Activated naive CD4-positive, alpha-beta T cell treated with anti-CD3 and anti-CD28 coated beads, Interleukin-2, amount 50 U/mL, for 24 hours (primary cell): ENCODE data around the gene EDN1.
"Not testable (repeated sequence)": the region's sequence is repeated elsewhere in the genome, so short reads cannot be mapped to it uniquely, and the experiment has no call there.

Experiments used
- H3K27ac Mint-ChIP-seq: one replicate; pipeline ENCODE4 v1.8.0; 2021; ENCODE audit warnings: mild to moderate bottlenecking, mixed read lengths
- H3K27me3 Mint-ChIP-seq: one replicate; pipeline ENCODE4 v1.8.0; 2021; ENCODE audit warnings: mixed read lengths
- H3K36me3 Mint-ChIP-seq: one replicate; pipeline ENCODE4 v1.8.0; 2021; ENCODE audit warnings: mixed read lengths
- H3K4me1 Mint-ChIP-seq: one replicate; pipeline ENCODE4 v1.8.0; 2021; ENCODE audit warnings: mixed read lengths
- H3K4me3 Mint-ChIP-seq: one replicate; pipeline ENCODE4 v1.8.0; 2021; ENCODE audit warnings: mild to moderate bottlenecking, mixed read lengths
- H3K9me3 Mint-ChIP-seq: one replicate; pipeline ENCODE4 v1.8.0; 2021; ENCODE audit warnings: mixed read lengths

EDN1 gene

GRCh38 chr6:12297363-12298016 is 7.3 kb downstream of the EDN1 start:
- Mint-ChIP-seq H3K27me3 (peaks cover 10% of the 10 kb centered on the region), H3K4me1 (no peaks in the 10 kb centered on the region), H3K27ac (no peak overlapping the region), H3K4me3 (no peak overlapping the region), H3K9me3 (no peaks in the 10 kb centered on the region), H3K36me3 (peaks cover 2% of the 10 kb centered on the region)

- Mint-ChIP-seq H3K9me3 (no peaks in the 10 kb centered on the region), H3K4me3 (no peak overlapping the region), H3K27me3 (peaks cover 3% of the 10 kb centered on the region), H3K36me3 (peaks cover 2% of the 10 kb centered on the region), H3K27ac (no peak overlapping the region), H3K4me1 (no peaks in the 10 kb centered on the region)
Observed at GRCh38 chr6:12298017-12298978, 8.1 kb downstream of the EDN1 start.

DNA sequence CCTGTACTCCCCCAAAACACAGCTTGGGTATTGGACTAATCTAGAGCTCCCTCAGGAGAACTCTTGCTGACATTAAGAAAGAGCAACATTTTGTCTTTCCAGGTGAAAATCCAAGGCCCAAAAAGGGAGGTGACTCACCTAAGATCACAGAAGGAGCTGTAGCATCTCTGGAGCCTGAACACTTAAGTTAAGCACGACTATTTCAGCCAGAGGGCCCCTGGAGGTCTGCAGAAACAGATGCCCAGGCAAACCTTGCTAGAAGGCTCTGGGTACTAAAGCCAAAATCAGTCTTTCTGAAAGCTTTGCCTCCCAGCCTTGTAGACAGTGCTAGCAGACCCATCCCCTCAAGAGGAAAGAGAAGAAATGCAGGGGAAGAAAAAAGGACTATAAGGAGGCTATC is 8.8 kb downstream of the EDN1 start:
- H3K4me3 Mint-ChIP-seq, result no peak overlapping the region
- H3K27ac Mint-ChIP-seq, result no peak overlapping the region
- no peaks in the 10 kb centered on the region for H3K9me3 Mint-ChIP-seq
- peaks cover 1% of the 10 kb centered on the region for H3K27me3 Mint-ChIP-seq
- H3K36me3 Mint-ChIP-seq, result peaks cover 2% of the 10 kb centered on the region
- no peaks in the 10 kb centered on the region for H3K4me1 Mint-ChIP-seq

- Mint-ChIP-seq H3K36me3 (no peaks in the 10 kb centered on the region), H3K9me3 (no peaks in the 10 kb centered on the region), H3K27ac (no peak overlapping the region), H3K4me3 (no peak overlapping the region), H3K4me1 (no peaks in the 10 kb centered on the region), H3K27me3 (peaks cover 4% of the 10 kb centered on the region)
Observed at GRCh38 chr6:12301018-12301417, 10.9 kb downstream of the EDN1 start.

GRCh38 chr6:12304487-12304886 is 14.3 kb downstream of the EDN1 start:
- Mint-ChIP-seq H3K4me3 (no peak overlapping the region), H3K27ac (peak overlapping the region; percentile 12), H3K9me3 (no peaks in the 10 kb centered on the region), H3K36me3 (no peaks in the 10 kb centered on the region), H3K27me3 (peaks cover 6% of the 10 kb centered on the region), H3K4me1 (no peaks in the 10 kb centered on the region)

DNA sequence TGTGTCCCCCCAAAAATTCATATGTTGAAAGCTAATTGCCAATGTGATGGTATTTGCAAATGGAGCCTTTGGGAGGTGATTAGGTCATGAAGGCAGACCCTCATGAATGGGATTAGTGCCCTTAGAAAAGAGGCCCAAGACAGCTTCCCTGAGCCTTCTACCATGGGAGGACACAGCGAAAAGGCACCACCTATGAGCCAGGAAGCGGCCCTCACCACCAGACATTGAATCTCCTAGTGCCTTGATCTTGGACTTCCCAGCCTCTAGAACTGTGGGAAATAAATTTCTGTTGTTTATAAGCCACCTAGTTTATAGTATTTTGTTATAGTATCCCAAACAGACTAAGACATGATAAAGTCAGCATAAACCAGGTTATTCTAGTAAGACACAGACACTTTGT is 18.9 kb downstream of the EDN1 start:
- no peaks in the 10 kb centered on the region for H3K9me3 Mint-ChIP-seq
- H3K27me3 Mint-ChIP-seq, result peaks cover 5% of the 10 kb centered on the region
- H3K4me3 Mint-ChIP-seq, result no peak overlapping the region
- no peaks in the 10 kb centered on the region for H3K4me1 Mint-ChIP-seq
- H3K36me3 Mint-ChIP-seq, result no peaks in the 10 kb centered on the region
- no peak overlapping the region for H3K27ac Mint-ChIP-seq

DNA sequence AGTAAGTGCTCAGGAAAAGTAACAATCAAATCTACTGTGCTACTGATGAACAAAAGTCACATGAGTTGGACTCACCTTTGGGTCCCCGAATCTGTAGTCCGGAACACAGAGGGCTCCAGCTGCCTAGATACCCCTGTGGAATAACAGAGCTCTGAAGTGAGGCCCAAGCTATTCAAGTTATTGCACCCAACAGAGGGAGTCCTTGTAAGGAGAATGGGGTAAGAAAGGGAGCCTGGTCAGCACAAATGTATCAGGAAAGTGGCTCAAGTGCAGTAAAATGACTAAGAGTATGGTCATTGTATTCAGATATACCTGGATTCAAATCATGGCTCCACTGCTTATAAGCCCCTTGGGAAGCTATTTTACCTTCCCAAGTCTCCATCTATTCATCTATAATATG is 20.9 kb downstream of the EDN1 start:
- Mint-ChIP-seq H3K9me3 (no peaks in the 10 kb centered on the region), H3K27me3 (peaks cover 6% of the 10 kb centered on the region), H3K27ac (no peak overlapping the region), H3K36me3 (no peaks in the 10 kb centered on the region), H3K4me1 (no peaks in the 10 kb centered on the region), H3K4me3 (no peak overlapping the region)

DNA sequence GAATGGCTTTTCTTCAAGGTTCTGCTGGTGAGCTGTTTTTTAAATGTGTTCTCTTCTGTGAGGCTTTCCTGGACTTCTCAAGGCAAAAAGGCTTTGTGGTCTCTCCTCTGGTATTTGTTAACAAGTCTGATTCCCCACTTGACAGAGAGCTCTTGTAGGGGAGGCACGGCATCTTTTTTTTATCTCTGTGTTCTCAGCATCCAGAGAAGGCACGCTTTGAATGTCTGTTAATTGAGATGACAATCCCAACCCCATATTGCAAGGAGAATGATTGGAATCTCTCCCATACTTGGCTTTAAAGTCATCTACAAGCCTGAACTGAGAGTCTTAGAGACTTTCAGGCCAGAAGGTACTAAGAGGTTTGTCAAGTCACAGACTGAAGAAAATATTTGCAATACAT is 22.6 kb downstream of the EDN1 start:
- H3K36me3 Mint-ChIP-seq, result no peaks in the 10 kb centered on the region
- H3K27ac Mint-ChIP-seq, result no peak overlapping the region
- H3K27me3 Mint-ChIP-seq, result peaks cover 6% of the 10 kb centered on the region
- no peaks in the 10 kb centered on the region for H3K4me1 Mint-ChIP-seq
- H3K9me3 Mint-ChIP-seq, result no peaks in the 10 kb centered on the region
- no peak overlapping the region for H3K4me3 Mint-ChIP-seq

- H3K4me1 Mint-ChIP-seq, result no peaks in the 10 kb centered on the region
- H3K9me3 Mint-ChIP-seq, result no peaks in the 10 kb centered on the region
- H3K36me3 Mint-ChIP-seq, result no peaks in the 10 kb centered on the region
- peaks cover 5% of the 10 kb centered on the region for H3K27me3 Mint-ChIP-seq
- no peak overlapping the region for H3K27ac Mint-ChIP-seq
- H3K4me3 Mint-ChIP-seq, result no peak overlapping the region
Observed at GRCh38 chr6:12313306-12313991, 23.3 kb downstream of the EDN1 start.

DNA sequence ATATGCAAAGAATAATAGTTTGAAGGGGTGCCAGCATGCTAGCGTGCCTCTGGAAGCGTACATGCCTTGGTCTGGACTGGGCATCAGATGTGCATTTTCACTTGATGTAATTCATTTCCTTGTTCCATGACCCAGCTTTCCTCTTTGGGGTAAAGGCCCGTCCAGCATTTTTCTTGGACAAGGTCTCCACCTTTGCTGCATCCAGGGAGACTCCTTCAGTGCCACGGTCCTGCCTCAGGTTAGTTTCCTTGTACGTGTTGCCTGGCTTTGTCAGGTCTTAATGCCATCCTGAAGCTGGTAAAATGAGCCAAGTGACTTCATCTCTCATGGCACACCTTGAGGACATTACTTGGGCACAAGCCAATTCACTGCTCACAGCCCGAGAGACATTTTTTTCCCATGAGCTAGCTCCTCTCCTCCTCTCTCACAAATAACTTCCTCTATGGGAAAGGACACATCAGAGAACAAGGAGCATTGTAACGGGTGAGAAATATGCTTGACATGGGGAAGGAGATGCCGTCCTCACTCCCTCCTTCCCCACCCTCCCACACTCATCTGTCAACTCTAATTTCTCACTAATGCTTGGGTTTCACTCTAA is 23.9 kb downstream of the EDN1 start:
- Mint-ChIP-seq H3K9me3 (peaks cover 3% of the 10 kb centered on the region), H3K36me3 (no peaks in the 10 kb centered on the region), H3K4me1 (no peaks in the 10 kb centered on the region), H3K27me3 (peaks cover 8% of the 10 kb centered on the region), H3K4me3 (no peak overlapping the region), H3K27ac (no peak overlapping the region)

DNA sequence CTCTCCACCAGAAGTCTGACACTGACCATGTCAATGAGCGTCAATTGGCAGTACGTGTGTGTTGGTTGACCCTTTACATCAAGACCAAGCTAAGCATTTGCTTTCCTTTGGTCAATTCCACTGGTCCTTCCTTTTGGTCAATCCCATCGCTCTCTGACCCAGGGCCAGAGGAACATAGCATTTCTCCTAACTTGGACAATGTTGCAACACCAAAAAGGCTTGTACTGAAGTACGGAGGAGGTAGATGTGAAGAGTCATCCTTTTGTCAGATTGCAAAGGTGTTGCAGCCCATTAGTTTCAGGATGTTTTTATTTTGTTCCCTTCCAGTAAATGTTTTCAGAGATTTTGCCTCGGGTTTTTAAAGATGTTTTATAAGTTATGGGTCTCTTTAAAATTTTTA is 24.6 kb downstream of the EDN1 start:
- peaks cover 4% of the 10 kb centered on the region for H3K9me3 Mint-ChIP-seq
- no peaks in the 10 kb centered on the region for H3K4me1 Mint-ChIP-seq
- no peak overlapping the region for H3K27ac Mint-ChIP-seq
- no peak overlapping the region for H3K4me3 Mint-ChIP-seq
- H3K27me3 Mint-ChIP-seq, result peaks cover 11% of the 10 kb centered on the region
- H3K36me3 Mint-ChIP-seq, result no peaks in the 10 kb centered on the region

- H3K36me3 Mint-ChIP-seq, result no peaks in the 10 kb centered on the region
- no peak overlapping the region for H3K4me3 Mint-ChIP-seq
- H3K27me3 Mint-ChIP-seq, result peaks cover 11% of the 10 kb centered on the region
- H3K27ac Mint-ChIP-seq, result no peak overlapping the region
- H3K9me3 Mint-ChIP-seq, result peaks cover 4% of the 10 kb centered on the region
- H3K4me1 Mint-ChIP-seq, result no peaks in the 10 kb centered on the region
Observed at GRCh38 chr6:12315292-12316081, 25.3 kb downstream of the EDN1 start.

- no peaks in the 10 kb centered on the region for H3K4me1 Mint-ChIP-seq
- H3K9me3 Mint-ChIP-seq, result peaks cover 4% of the 10 kb centered on the region
- no peaks in the 10 kb centered on the region for H3K36me3 Mint-ChIP-seq
- no peak overlapping the region for H3K27ac Mint-ChIP-seq
- no peak overlapping the region for H3K4me3 Mint-ChIP-seq
- H3K27me3 Mint-ChIP-seq, result peaks cover 13% of the 10 kb centered on the region
Observed at GRCh38 chr6:12318749-12319148, 28.6 kb downstream of the EDN1 start.

DNA sequence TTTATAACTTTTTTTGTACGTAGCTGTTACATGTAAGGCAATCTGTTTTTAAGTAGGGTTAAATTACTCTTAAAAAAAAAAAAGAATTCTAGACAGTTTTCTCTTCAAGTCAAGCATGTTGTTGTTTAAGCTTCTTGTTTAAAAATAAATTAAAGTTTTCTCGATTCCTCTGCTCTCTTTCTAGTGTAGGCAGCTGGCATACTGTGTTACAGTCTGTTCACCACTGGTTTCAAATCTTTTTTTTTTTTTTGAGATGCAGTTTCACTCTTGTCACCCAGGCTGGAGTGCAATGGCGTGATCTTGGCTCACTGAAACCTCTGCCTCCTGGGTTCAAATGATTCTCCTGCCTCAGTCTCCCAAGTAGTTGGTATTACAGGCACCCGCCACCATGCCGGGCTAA is 29.9 kb downstream of the EDN1 start:
- not testable (repeated sequence) for H3K36me3 Mint-ChIP-seq, H3K27me3 Mint-ChIP-seq

DNA sequence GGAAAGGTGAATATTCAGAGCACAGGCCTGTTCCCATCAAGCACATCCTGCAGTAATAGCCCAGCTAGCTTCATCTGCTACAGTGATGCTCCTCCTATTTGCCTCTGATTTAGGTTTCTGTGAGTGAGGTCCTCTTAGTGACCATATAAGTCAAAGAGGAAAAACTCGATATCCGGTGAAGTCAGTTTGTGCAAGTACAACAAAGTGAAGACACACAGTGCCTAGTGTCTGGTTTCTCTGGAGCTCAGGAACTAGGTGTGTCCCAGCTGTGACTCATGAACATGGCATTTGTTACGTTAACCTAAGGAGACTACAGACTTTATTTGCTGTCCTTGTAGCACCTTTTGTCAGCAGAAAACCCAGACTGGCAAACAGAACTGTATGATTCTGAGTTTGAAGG is 33.9 kb downstream of the EDN1 start:
- Mint-ChIP-seq H3K9me3 (peaks cover under 1% of the 10 kb centered on the region), H3K36me3 (no peaks in the 10 kb centered on the region), H3K4me1 (no peaks in the 10 kb centered on the region), H3K27ac (no peak overlapping the region), H3K4me3 (no peak overlapping the region), H3K27me3 (peaks cover 8% of the 10 kb centered on the region)

More for the DNA sequence above, 29.9 kb downstream of the EDN1 start:
- H3K4me1 Mint-ChIP-seq, H3K4me3 Mint-ChIP-seq, H3K27ac Mint-ChIP-seq, H3K9me3 Mint-ChIP-seq: not testable (repeated sequence)
